ENCODE data around the gene SETSIP.

DNA sequence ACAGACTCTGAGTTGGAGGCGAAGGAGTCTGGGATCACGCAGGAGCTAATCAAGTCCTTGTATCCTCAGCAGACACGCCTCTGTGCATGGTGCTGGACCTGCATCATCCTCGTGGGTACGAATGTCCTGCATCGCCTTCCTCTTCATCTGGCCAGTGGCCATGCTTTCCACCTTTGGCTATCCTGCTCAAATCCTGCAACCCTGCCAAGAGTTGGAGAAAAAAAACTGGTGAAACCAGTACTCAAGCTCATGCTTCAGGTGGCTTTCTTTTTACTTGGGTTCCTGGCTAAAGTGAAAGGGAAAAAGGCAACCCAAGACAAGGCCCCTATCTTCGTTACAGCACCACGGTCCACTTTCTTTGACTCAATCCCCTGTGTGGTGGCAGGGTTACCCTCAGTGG, 8.9 kb downstream of the SETSIP start:
- TF ChIP-seq, protein P1, sequence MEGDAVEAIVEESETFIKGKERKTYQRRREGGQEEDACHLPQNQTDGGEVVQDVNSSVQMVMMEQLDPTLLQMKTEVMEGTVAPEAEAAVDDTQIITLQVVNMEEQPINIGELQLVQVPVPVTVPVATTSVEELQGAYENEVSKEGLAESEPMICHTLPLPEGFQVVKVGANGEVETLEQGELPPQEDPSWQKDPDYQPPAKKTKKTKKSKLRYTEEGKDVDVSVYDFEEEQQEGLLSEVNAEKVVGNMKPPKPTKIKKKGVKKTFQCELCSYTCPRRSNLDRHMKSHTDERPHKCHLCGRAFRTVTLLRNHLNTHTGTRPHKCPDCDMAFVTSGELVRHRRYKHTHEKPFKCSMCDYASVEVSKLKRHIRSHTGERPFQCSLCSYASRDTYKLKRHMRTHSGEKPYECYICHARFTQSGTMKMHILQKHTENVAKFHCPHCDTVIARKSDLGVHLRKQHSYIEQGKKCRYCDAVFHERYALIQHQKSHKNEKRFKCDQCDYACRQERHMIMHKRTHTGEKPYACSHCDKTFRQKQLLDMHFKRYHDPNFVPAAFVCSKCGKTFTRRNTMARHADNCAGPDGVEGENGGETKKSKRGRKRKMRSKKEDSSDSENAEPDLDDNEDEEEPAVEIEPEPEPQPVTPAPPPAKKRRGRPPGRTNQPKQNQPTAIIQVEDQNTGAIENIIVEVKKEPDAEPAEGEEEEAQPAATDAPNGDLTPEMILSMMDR (IDR thresholded peaks at IDR 0.05; ENCODE audit: low read depth, low read length, missing input control): no peak
- TF ChIP-seq ZBTB33 (IDR thresholded peaks at IDR 0.05) (no peak), ATF3 (IDR thresholded peaks at IDR 0.05) (no peak), FOXA1 (IDR thresholded peaks at IDR 0.05) (no peak), JUND (IDR thresholded peaks at IDR 0.05) (no peak)
